ENCODE data around the gene RCBTB1.

Gene RCBTB1

GRCh38 chr13:49495783-49496762, 89.3 kb downstream of the RCBTB1 start, which contains the start of gene PHF11:
Gene PHF11 (plus strand): TSS chr13:49495953. CDS start chr13:49496002, 49 bp downstream.
- Histone ChIP-seq H3K9me3 (ENCODE audit: insufficient read depth, low read length) (no peaks in the 10 kb centered on the region), H3K27me3 (ENCODE audit: insufficient read depth, insufficient read length) (no peaks in the 10 kb centered on the region), H3K4me3 (ENCODE audit: insufficient read length, low read depth) (peak within 1 kb of the TSS; percentile 28), H3K36me3 (ENCODE audit: insufficient read depth, insufficient read length, low read length) (no peaks in the 10 kb centered on the region), H3K9ac (ENCODE audit: insufficient read length, low read depth) (peak within 1 kb of the TSS; percentile 61), H3K4me1 (ENCODE audit: insufficient read depth, insufficient read length) (no peaks in the 10 kb centered on the region)
- DNase-seq (ENCODE audit: low read depth, low spot score): peak; percentile 16
- TF ChIP-seq YY1 (IDR thresholded peaks at IDR 0.05; ENCODE audit: insufficient read depth, insufficient read length) (no peak), SUZ12 (IDR thresholded peaks at IDR 0.05; ENCODE audit: extremely low read depth, insufficient read depth, insufficient read length) (no peak), ZNF274 (IDR thresholded peaks at IDR 0.05; ENCODE audit: low read depth, low read length) (no peak)

GRCh38 chr13:49494645-49495044, 90.7 kb downstream of the RCBTB1 start:
- Histone ChIP-seq H3K9ac (ENCODE audit: insufficient read length, low read depth) (no peak overlapping the region), H3K36me3 (ENCODE audit: insufficient read depth, insufficient read length, low read length) (no peaks in the 10 kb centered on the region), H3K9me3 (ENCODE audit: insufficient read depth, low read length) (no peaks in the 10 kb centered on the region), H3K4me3 (ENCODE audit: insufficient read length, low read depth) (no peak overlapping the region), H3K27me3 (ENCODE audit: insufficient read depth, insufficient read length) (no peaks in the 10 kb centered on the region), H3K4me1 (ENCODE audit: insufficient read depth, insufficient read length) (no peaks in the 10 kb centered on the region)
- TF ChIP-seq YY1 (IDR thresholded peaks at IDR 0.05; ENCODE audit: insufficient read depth, insufficient read length): no peak
- no peak for TF ChIP-seq ZNF274 (IDR thresholded peaks at IDR 0.05; ENCODE audit: low read depth, low read length)
- TF ChIP-seq SUZ12 (IDR thresholded peaks at IDR 0.05; ENCODE audit: extremely low read depth, insufficient read depth, insufficient read length): no peak
- DNase-seq (ENCODE audit: low read depth, low spot score): no peak

- H3K27me3 ChIP-seq (ENCODE audit: insufficient read depth, insufficient read length): no peaks in the 10 kb centered on the region
- H3K9ac ChIP-seq (ENCODE audit: insufficient read length, low read depth): no peak overlapping the region
- no peaks in the 10 kb centered on the region for H3K36me3 ChIP-seq (ENCODE audit: insufficient read depth, insufficient read length, low read length)
- TF ChIP-seq YY1 (IDR thresholded peaks at IDR 0.05; ENCODE audit: insufficient read depth, insufficient read length): no peak
- TF ChIP-seq ZNF274 (IDR thresholded peaks at IDR 0.05; ENCODE audit: low read depth, low read length): no peak
- no peak for TF ChIP-seq SUZ12 (IDR thresholded peaks at IDR 0.05; ENCODE audit: extremely low read depth, insufficient read depth, insufficient read length)
- DNase-seq (ENCODE audit: low read depth, low spot score): no peak
- H3K9me3 ChIP-seq (ENCODE audit: insufficient read depth, low read length): no peaks in the 10 kb centered on the region
- no peaks in the 10 kb centered on the region for H3K4me1 ChIP-seq (ENCODE audit: insufficient read depth, insufficient read length)
- no peak overlapping the region for H3K4me3 ChIP-seq (ENCODE audit: insufficient read length, low read depth)
These were observed 96.8 kb downstream of the RCBTB1 start for GRCh38 chr13:49488563-49488962.
